ENCODE measurements around the gene EFCAB6.

DNA sequence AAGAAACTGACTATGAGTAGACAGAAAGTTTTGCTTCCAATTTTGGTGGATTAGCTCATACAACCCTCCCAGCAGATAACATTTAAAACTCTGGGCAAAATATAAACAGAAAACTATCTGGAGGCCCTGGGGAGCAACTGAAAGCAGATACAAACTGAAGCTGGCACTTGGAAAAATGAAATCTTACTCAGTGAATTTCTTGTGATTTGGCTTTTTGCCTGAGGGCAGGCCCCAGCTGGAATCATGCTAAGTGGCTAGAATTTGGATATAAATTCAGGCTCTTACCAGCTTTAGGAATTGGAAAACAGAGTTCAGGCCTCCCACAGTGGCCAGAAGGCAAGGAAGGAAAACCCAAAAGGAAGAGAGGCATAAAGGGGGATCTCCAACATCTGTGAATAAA, 85.8 kb downstream of the EFCAB6 start:
- no peak for TF ChIP-seq POLR2A (IDR thresholded peaks at IDR 0.05)
- TF ChIP-seq, protein P1, sequence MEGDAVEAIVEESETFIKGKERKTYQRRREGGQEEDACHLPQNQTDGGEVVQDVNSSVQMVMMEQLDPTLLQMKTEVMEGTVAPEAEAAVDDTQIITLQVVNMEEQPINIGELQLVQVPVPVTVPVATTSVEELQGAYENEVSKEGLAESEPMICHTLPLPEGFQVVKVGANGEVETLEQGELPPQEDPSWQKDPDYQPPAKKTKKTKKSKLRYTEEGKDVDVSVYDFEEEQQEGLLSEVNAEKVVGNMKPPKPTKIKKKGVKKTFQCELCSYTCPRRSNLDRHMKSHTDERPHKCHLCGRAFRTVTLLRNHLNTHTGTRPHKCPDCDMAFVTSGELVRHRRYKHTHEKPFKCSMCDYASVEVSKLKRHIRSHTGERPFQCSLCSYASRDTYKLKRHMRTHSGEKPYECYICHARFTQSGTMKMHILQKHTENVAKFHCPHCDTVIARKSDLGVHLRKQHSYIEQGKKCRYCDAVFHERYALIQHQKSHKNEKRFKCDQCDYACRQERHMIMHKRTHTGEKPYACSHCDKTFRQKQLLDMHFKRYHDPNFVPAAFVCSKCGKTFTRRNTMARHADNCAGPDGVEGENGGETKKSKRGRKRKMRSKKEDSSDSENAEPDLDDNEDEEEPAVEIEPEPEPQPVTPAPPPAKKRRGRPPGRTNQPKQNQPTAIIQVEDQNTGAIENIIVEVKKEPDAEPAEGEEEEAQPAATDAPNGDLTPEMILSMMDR (IDR thresholded peaks at IDR 0.05): no peak

Data from adrenal gland (tissue), 5 donors.